IPS-15b (cell line): ENCODE measurements around the gene CCDC24.

ENCODE experiments used
- H3K27me3 ChIP-seq: one replicate; pipeline ENCODE4 v1.6.1; 2013; ENCODE audit warnings: low read length; ENCODE audit not compliant: control insufficient read depth, insufficient read depth
- H3K36me3 ChIP-seq: one replicate; pipeline ENCODE4 v1.6.1; 2013; ENCODE audit warnings: low read length; ENCODE audit not compliant: control insufficient read depth, insufficient read depth
- H3K4me1 ChIP-seq: one replicate; pipeline ENCODE4 v1.6.1; 2013; ENCODE audit warnings: mild to moderate bottlenecking, low read length; ENCODE audit not compliant: control insufficient read depth, insufficient read depth
- H3K4me3 ChIP-seq: one replicate; pipeline ENCODE4 v1.5.1; 2013; ENCODE audit warnings: low read depth, low read length
- H3K9ac ChIP-seq: one replicate; pipeline ENCODE4 v1.6.1; 2013; ENCODE audit warnings: low read depth, mild to moderate bottlenecking, low read length
- H3K9me3 ChIP-seq: one replicate; pipeline ENCODE4 v1.6.1; 2013; ENCODE audit warnings: mild to moderate bottlenecking, low read length; ENCODE audit not compliant: control insufficient read depth, insufficient read depth

The CCDC24 gene

GRCh38 chr1:43984855-43985254 lies 6.5 kb upstream of the CCDC24 start:
- H3K36me3 ChIP-seq, result peaks cover 19% of the 10 kb centered on the region
- H3K9ac ChIP-seq, result no peak overlapping the region
- H3K4me1 ChIP-seq, result peaks cover 8% of the 10 kb centered on the region
- H3K9me3 ChIP-seq, result no peaks in the 10 kb centered on the region
- H3K27me3 ChIP-seq, result no peaks in the 10 kb centered on the region
- no peak overlapping the region for H3K4me3 ChIP-seq

- no peak overlapping the region for H3K9ac ChIP-seq
- no peaks in the 10 kb centered on the region for H3K9me3 ChIP-seq
- peaks cover 19% of the 10 kb centered on the region for H3K36me3 ChIP-seq
- no peaks in the 10 kb centered on the region for H3K4me1 ChIP-seq
- no peaks in the 10 kb centered on the region for H3K27me3 ChIP-seq
- no peak overlapping the region for H3K4me3 ChIP-seq
Observed at GRCh38 chr1:43985984-43986595, 5.3 kb upstream of the CCDC24 start.

GRCh38 chr1:43986712-43987111 lies 4.7 kb upstream of the CCDC24 start:
- Histone ChIP-seq H3K27me3 (no peaks in the 10 kb centered on the region), H3K36me3 (peaks cover 12% of the 10 kb centered on the region), H3K9ac (no peak overlapping the region), H3K9me3 (no peaks in the 10 kb centered on the region), H3K4me3 (no peak overlapping the region), H3K4me1 (no peaks in the 10 kb centered on the region)

GRCh38 chr1:43987159-43987902 lies 4.1 kb upstream of the CCDC24 start:
- no peaks in the 10 kb centered on the region for H3K4me1 ChIP-seq
- H3K36me3 ChIP-seq, result peaks cover 9% of the 10 kb centered on the region
- H3K27me3 ChIP-seq, result no peaks in the 10 kb centered on the region
- no peak overlapping the region for H3K4me3 ChIP-seq
- no peaks in the 10 kb centered on the region for H3K9me3 ChIP-seq
- no peak overlapping the region for H3K9ac ChIP-seq

- Histone ChIP-seq H3K4me3 (peak overlapping the region; percentile 81), H3K9me3 (no peaks in the 10 kb centered on the region), H3K36me3 (peaks cover 2% of the 10 kb centered on the region), H3K4me1 (peaks cover 7% of the 10 kb centered on the region), H3K9ac (no peak overlapping the region), H3K27me3 (no peaks in the 10 kb centered on the region)
Observed at GRCh38 chr1:43990271-43991199, 864 bp upstream of the CCDC24 start.

- Histone ChIP-seq H3K36me3 (peaks cover 4% of the 10 kb centered on the region), H3K4me1 (peaks cover 7% of the 10 kb centered on the region), H3K4me3 (peak overlapping the region; percentile 81), H3K9me3 (no peaks in the 10 kb centered on the region), H3K9ac (peak overlapping the region; percentile 37), H3K27me3 (no peaks in the 10 kb centered on the region)
Observed at GRCh38 chr1:43991200-43991475, 261 bp upstream of the CCDC24 start.

- peaks cover 7% of the 10 kb centered on the region for H3K4me1 ChIP-seq
- H3K4me3 ChIP-seq, result peak overlapping the region; percentile 81
- H3K9me3 ChIP-seq, result no peaks in the 10 kb centered on the region
- peak overlapping the region; percentile 73 for H3K9ac ChIP-seq
- H3K27me3 ChIP-seq, result no peaks in the 10 kb centered on the region
- peaks cover 4% of the 10 kb centered on the region for H3K36me3 ChIP-seq
Observed at GRCh38 chr1:43992232-43992995, 1.0 kb downstream of the CCDC24 start.

GRCh38 chr1:43993206-43993914 lies 2.0 kb downstream of the CCDC24 start:
- no peak overlapping the region for H3K9ac ChIP-seq
- H3K27me3 ChIP-seq, result no peaks in the 10 kb centered on the region
- no peaks in the 10 kb centered on the region for H3K9me3 ChIP-seq
- H3K36me3 ChIP-seq, result peaks cover 7% of the 10 kb centered on the region
- peaks cover 7% of the 10 kb centered on the region for H3K4me1 ChIP-seq
- H3K4me3 ChIP-seq, result no peak overlapping the region

GRCh38 chr1:43994071-43994470 lies 2.7 kb downstream of the CCDC24 start:
- no peaks in the 10 kb centered on the region for H3K9me3 ChIP-seq
- no peak overlapping the region for H3K9ac ChIP-seq
- no peaks in the 10 kb centered on the region for H3K27me3 ChIP-seq
- H3K4me1 ChIP-seq, result peaks cover 7% of the 10 kb centered on the region
- H3K4me3 ChIP-seq, result no peak overlapping the region
- H3K36me3 ChIP-seq, result peaks cover 7% of the 10 kb centered on the region

- H3K36me3 ChIP-seq, result peaks cover 7% of the 10 kb centered on the region
- peaks cover 7% of the 10 kb centered on the region for H3K4me1 ChIP-seq
- no peak overlapping the region for H3K9ac ChIP-seq
- no peaks in the 10 kb centered on the region for H3K9me3 ChIP-seq
- H3K4me3 ChIP-seq, result no peak overlapping the region
- H3K27me3 ChIP-seq, result no peaks in the 10 kb centered on the region
Observed at GRCh38 chr1:43994794-43995790, 3.7 kb downstream of the CCDC24 start.
